GM23248 (cell line): ENCODE measurements around the gene CCDC102A.

Experiments used
- EZH2 ChIP-seq: fragments of 200-600 bp; sonication (generic); IDR thresholded peaks from 2 replicates; pipeline ENCODE4 v1.6.1; 2018; ENCODE audit warnings: antibody characterized with exemption, mild to moderate bottlenecking; ENCODE audit not compliant: insufficient read depth, poor library complexity, severe bottlenecking
- EZH2phosphoT487 ChIP-seq: fragments of 200-600 bp; sonication (generic); IDR thresholded peaks from 2 replicates; pipeline ENCODE4 v1.6.1; 2018; ENCODE audit warnings: antibody characterized with exemption, moderate library complexity, mild to moderate bottlenecking, low read depth; ENCODE audit not compliant: insufficient read depth

- no peak for TF ChIP-seq EZH2
- TF ChIP-seq EZH2phosphoT487, result no peak
These were observed 65.2 kb downstream of the CCDC102A start for GRCh38 chr16:57471209-57471608.
